ENCODE measurements around the gene HINT3. TPM values are rescaled to one million over a fixed set of nuclear protein-coding genes. Genes with fewer than 3 reads are reported as not detected.

Gene HINT3
- total and polyA plus RNA-seq, 2 of the 13 experiments (the other 11 are each of a cell fraction or from before 2014, with no cell fraction given), result 3.1 to 22.8 TPM

- peak; percentile 97 for TF ChIP-seq ARID4A (CRISPR knock-in tag; IDR thresholded peaks at IDR 0.05; ENCODE audit: borderline replicate concordance)
- no peak for TF ChIP-seq ZNF205 (CRISPR knock-in tag; IDR thresholded peaks at IDR 0.05)
- TF ChIP-seq ZNF3 (CRISPR knock-in tag; IDR thresholded peaks at IDR 0.05), result no peak
- TF ChIP-seq PPARG (CRISPR knock-in tag; conservative IDR thresholded peaks at IDR 0.05), result peak; percentile 87
- TF ChIP-seq, protein P1, sequence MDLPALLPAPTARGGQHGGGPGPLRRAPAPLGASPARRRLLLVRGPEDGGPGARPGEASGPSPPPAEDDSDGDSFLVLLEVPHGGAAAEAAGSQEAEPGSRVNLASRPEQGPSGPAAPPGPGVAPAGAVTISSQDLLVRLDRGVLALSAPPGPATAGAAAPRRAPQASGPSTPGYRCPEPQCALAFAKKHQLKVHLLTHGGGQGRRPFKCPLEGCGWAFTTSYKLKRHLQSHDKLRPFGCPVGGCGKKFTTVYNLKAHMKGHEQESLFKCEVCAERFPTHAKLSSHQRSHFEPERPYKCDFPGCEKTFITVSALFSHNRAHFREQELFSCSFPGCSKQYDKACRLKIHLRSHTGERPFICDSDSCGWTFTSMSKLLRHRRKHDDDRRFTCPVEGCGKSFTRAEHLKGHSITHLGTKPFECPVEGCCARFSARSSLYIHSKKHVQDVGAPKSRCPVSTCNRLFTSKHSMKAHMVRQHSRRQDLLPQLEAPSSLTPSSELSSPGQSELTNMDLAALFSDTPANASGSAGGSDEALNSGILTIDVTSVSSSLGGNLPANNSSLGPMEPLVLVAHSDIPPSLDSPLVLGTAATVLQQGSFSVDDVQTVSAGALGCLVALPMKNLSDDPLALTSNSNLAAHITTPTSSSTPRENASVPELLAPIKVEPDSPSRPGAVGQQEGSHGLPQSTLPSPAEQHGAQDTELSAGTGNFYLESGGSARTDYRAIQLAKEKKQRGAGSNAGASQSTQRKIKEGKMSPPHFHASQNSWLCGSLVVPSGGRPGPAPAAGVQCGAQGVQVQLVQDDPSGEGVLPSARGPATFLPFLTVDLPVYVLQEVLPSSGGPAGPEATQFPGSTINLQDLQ (CRISPR knock-in tag; IDR thresholded peaks at IDR 0.05), result no peak
- TF ChIP-seq, protein P2, sequence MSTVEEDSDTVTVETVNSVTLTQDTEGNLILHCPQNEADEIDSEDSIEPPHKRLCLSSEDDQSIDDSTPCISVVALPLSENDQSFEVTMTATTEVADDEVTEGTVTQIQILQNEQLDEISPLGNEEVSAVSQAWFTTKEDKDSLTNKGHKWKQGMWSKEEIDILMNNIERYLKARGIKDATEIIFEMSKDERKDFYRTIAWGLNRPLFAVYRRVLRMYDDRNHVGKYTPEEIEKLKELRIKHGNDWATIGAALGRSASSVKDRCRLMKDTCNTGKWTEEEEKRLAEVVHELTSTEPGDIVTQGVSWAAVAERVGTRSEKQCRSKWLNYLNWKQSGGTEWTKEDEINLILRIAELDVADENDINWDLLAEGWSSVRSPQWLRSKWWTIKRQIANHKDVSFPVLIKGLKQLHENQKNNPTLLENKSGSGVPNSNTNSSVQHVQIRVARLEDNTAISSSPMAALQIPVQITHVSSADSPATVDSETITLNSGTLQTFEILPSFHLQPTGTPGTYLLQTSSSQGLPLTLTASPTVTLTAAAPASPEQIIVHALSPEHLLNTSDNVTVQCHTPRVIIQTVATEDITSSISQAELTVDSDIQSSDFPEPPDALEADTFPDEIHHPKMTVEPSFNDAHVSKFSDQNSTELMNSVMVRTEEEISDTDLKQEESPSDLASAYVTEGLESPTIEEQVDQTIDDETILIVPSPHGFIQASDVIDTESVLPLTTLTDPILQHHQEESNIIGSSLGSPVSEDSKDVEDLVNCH (CRISPR knock-in tag; IDR thresholded peaks at IDR 0.05), result peak; percentile 36; the same call in 1 of the 2 replicates
- peak; percentile 35 for TF ChIP-seq ZNF678 (CRISPR knock-in tag; IDR thresholded peaks at IDR 0.05)
- TF ChIP-seq ZNF615 (CRISPR knock-in tag; IDR thresholded peaks at IDR 0.05; ENCODE audit: borderline replicate concordance), result peak; percentile 83; the same call in 1 of the 2 replicates
- TF ChIP-seq ZNF883 (CRISPR knock-in tag; IDR thresholded peaks at IDR 0.05; ENCODE audit: not compliant biosample characterization), result peak; percentile 95
- no peak for TF ChIP-seq ZNF383 (CRISPR knock-in tag; IDR thresholded peaks at IDR 0.05; ENCODE audit: borderline replicate concordance)
- TF ChIP-seq MIER3 (CRISPR knock-in tag; IDR thresholded peaks at IDR 0.05; ENCODE audit: borderline replicate concordance), result peak; percentile 84
- peak; percentile 93 for TF ChIP-seq ZSCAN29 (CRISPR knock-in tag; conservative IDR thresholded peaks at IDR 0.05)
- TF ChIP-seq, protein P3, sequence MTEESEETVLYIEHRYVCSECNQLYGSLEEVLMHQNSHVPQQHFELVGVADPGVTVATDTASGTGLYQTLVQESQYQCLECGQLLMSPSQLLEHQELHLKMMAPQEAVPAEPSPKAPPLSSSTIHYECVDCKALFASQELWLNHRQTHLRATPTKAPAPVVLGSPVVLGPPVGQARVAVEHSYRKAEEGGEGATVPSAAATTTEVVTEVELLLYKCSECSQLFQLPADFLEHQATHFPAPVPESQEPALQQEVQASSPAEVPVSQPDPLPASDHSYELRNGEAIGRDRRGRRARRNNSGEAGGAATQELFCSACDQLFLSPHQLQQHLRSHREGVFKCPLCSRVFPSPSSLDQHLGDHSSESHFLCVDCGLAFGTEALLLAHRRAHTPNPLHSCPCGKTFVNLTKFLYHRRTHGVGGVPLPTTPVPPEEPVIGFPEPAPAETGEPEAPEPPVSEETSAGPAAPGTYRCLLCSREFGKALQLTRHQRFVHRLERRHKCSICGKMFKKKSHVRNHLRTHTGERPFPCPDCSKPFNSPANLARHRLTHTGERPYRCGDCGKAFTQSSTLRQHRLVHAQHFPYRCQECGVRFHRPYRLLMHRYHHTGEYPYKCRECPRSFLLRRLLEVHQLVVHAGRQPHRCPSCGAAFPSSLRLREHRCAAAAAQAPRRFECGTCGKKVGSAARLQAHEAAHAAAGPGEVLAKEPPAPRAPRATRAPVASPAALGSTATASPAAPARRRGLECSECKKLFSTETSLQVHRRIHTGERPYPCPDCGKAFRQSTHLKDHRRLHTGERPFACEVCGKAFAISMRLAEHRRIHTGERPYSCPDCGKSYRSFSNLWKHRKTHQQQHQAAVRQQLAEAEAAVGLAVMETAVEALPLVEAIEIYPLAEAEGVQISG (CRISPR knock-in tag; IDR thresholded peaks at IDR 0.05), result peak; percentile 99
- no peak for TF ChIP-seq PHB2 (IDR thresholded peaks at IDR 0.05; ENCODE audit: partially characterized antibody)
- TF ChIP-seq ZNF773 (CRISPR knock-in tag; IDR thresholded peaks at IDR 0.05; ENCODE audit: borderline replicate concordance), result peak; percentile 72; the same call in 1 of the 2 replicates
Observed at GRCh38 chr6:125956506-125957390, at the start of gene HINT3 (continued).
